WTC11 (cell line): ENCODE data around the gene DNAJC18. TPM values are rescaled to one million over a fixed set of nuclear protein-coding genes. Genes with fewer than 3 reads are reported as not detected.

Experiments used
- ATAC-seq: fragments of 200-7000 bp; cut with Tn5 transposase; 2 replicates; pipeline ENCODE4 v1.10.0; 2021; ENCODE audit warnings: mild to moderate bottlenecking, moderate library complexity
- CTCF ChIA-PET: fragments of 300-600 bp; sonication (Branson Sonifier 250); formaldehyde crosslinking; loops from one replicate; lab custom pipeline; 2021; ENCODE audit warnings: antibody characterized with exemption; lab: Charles Lee
- POLR2A ChIA-PET: fragments of 350-600 bp; sonication (Branson Sonifier 250); formaldehyde crosslinking; loops from one replicate; lab custom pipeline; 2021; ENCODE audit warnings: antibody characterized with exemption; lab: Charles Lee
- DNase-seq: peaks from one replicate; pipeline ENCODE4 v3.0.0; 2021; ENCODE audit warnings: low spot score
- H3K27ac Mint-ChIP-seq: 2 replicates; pipeline ENCODE4 v1.8.0; 2021; ENCODE audit warnings: mixed read lengths
- H3K27me3 Mint-ChIP-seq: 2 replicates; pipeline ENCODE4 v1.8.0; 2021; ENCODE audit warnings: low read depth, mild to moderate bottlenecking, moderate library complexity, mixed read lengths
- H3K36me3 Mint-ChIP-seq: 2 replicates; pipeline ENCODE4 v1.8.0; 2021; ENCODE audit warnings: mixed read lengths
- H3K4me1 Mint-ChIP-seq: 2 replicates; pipeline ENCODE4 v1.8.0; 2022; ENCODE audit warnings: mixed read lengths
- H3K4me3 Mint-ChIP-seq: 2 replicates; pipeline ENCODE4 v1.8.0; 2021; ENCODE audit warnings: mild to moderate bottlenecking, moderate library complexity, mixed read lengths
- H3K9me3 Mint-ChIP-seq: 2 replicates; pipeline ENCODE4 v1.8.0; 2021; ENCODE audit warnings: mixed read lengths
- AR ChIP-seq: fragments of 250-450 bp; sonication (Bioruptor Pico); IDR thresholded peaks from 2 replicates; pipeline ENCODE4 v1.9.0; 2021; ENCODE audit warnings: mild to moderate bottlenecking
- ATF1 ChIP-seq: sonication (generic); formaldehyde crosslinking; IDR thresholded peaks from 2 replicates; pipeline ENCODE4 v1.8.1; 2023; ENCODE audit warnings: mild to moderate bottlenecking, moderate library complexity, missing genetic modification reagents
- ATF3 ChIP-seq: sonication (generic); formaldehyde crosslinking; conservative IDR thresholded peaks from 2 replicates; pipeline ENCODE4 v1.8.1; 2022; ENCODE audit warnings: mild to moderate bottlenecking, missing genetic modification reagents
- CBFB ChIP-seq: sonication (generic); formaldehyde crosslinking; IDR thresholded peaks from 2 replicates; pipeline ENCODE4 v1.8.1; 2022; ENCODE audit warnings: mild to moderate bottlenecking, low read depth, missing genetic modification reagents
- CREM ChIP-seq: sonication (generic); formaldehyde crosslinking; IDR thresholded peaks from 2 replicates; pipeline ENCODE4 v1.8.1; 2022; ENCODE audit warnings: mild to moderate bottlenecking, missing genetic modification reagents, moderate library complexity
- ELF4 ChIP-seq: sonication (generic); formaldehyde crosslinking; IDR thresholded peaks from 2 replicates; pipeline ENCODE4 v1.8.1; 2022; ENCODE audit warnings: low read depth, mild to moderate bottlenecking, moderate library complexity, missing genetic modification reagents
- ESRRA ChIP-seq: sonication (generic); formaldehyde crosslinking; IDR thresholded peaks from 2 replicates; pipeline ENCODE4 v1.8.1; 2022; ENCODE audit warnings: mild to moderate bottlenecking, missing genetic modification reagents, borderline replicate concordance
- FOXP4 ChIP-seq: sonication (generic); formaldehyde crosslinking; IDR thresholded peaks from 2 replicates; pipeline ENCODE4 v1.8.0; 2022; ENCODE audit warnings: mild to moderate bottlenecking, missing genetic modification reagents
- GABPB1 ChIP-seq: sonication (generic); formaldehyde crosslinking; IDR thresholded peaks from 2 replicates; pipeline ENCODE4 v1.8.1; 2023; ENCODE audit warnings: mild to moderate bottlenecking, missing genetic modification reagents
- GTF2I ChIP-seq: fragments of 250-450 bp; sonication (Bioruptor Pico); conservative IDR thresholded peaks from 2 replicates; pipeline ENCODE4 v1.4.0; 2021; ENCODE audit warnings: mild to moderate bottlenecking
- HMGXB4 ChIP-seq: sonication (generic); formaldehyde crosslinking; IDR thresholded peaks from 2 replicates; pipeline ENCODE4 v1.8.1; 2023; ENCODE audit warnings: mild to moderate bottlenecking, moderate library complexity, missing genetic modification reagents
- JAZF1 ChIP-seq: fragments of 250-450 bp; sonication (Bioruptor Pico); IDR thresholded peaks from 2 replicates; pipeline ENCODE4 v1.9.0; 2021; ENCODE audit warnings: moderate library complexity, mild to moderate bottlenecking, inconsistent platforms
- NFE2L1 ChIP-seq: sonication (generic); formaldehyde crosslinking; IDR thresholded peaks from 2 replicates; pipeline ENCODE4 v1.8.1; 2023; ENCODE audit warnings: missing genetic modification reagents
- NR1H2 ChIP-seq: sonication (generic); formaldehyde crosslinking; IDR thresholded peaks from 2 replicates; pipeline ENCODE4 v1.9.0; 2021; ENCODE audit warnings: mild to moderate bottlenecking, moderate library complexity, missing genetic modification reagents
- PREB ChIP-seq: sonication (generic); formaldehyde crosslinking; IDR thresholded peaks from 2 replicates; pipeline ENCODE4 v1.8.1; 2022; ENCODE audit warnings: mild to moderate bottlenecking, missing genetic modification reagents, moderate library complexity, borderline replicate concordance
- PRRX2 ChIP-seq: fragments of 250-450 bp; sonication (Bioruptor Pico); IDR thresholded peaks from 2 replicates; pipeline ENCODE4 v1.8.0; 2021; ENCODE audit warnings: mild to moderate bottlenecking
- RORB ChIP-seq: fragments of 250-450 bp; sonication (Bioruptor Pico); IDR thresholded peaks from 2 replicates; pipeline ENCODE4 v1.9.0; 2021; ENCODE audit warnings: mild to moderate bottlenecking
- TEAD1 ChIP-seq: sonication (generic); formaldehyde crosslinking; IDR thresholded peaks from 2 replicates; pipeline ENCODE4 v1.8.0; 2022; ENCODE audit warnings: mild to moderate bottlenecking, missing genetic modification reagents
- USF1 ChIP-seq: sonication (generic); formaldehyde crosslinking; IDR thresholded peaks from 2 replicates; pipeline ENCODE4 v1.8.0; 2022; ENCODE audit warnings: mild to moderate bottlenecking, missing genetic modification reagents
- USF2 ChIP-seq: sonication (generic); formaldehyde crosslinking; IDR thresholded peaks from 2 replicates; pipeline ENCODE4 v1.8.1; 2023; ENCODE audit warnings: mild to moderate bottlenecking, missing genetic modification reagents, moderate library complexity
- ZNF219 ChIP-seq: sonication (generic); formaldehyde crosslinking; IDR thresholded peaks from 2 replicates; pipeline ENCODE4 v1.8.0; 2023; ENCODE audit warnings: missing genetic modification reagents, mild to moderate bottlenecking, borderline replicate concordance
- ZNF232 ChIP-seq: sonication (generic); formaldehyde crosslinking; IDR thresholded peaks from 2 replicates; pipeline ENCODE4 v1.8.0; 2022; ENCODE audit warnings: mild to moderate bottlenecking, missing genetic modification reagents
- ZNF281 ChIP-seq: sonication (generic); formaldehyde crosslinking; IDR thresholded peaks from 2 replicates; pipeline ENCODE4 v1.8.0; 2023; ENCODE audit warnings: mild to moderate bottlenecking, missing genetic modification reagents
- ZNF423 ChIP-seq: fragments of 250-450 bp; sonication (Bioruptor Pico); IDR thresholded peaks from 2 replicates; pipeline ENCODE4 v2.1.2; 2022; ENCODE audit warnings: mild to moderate bottlenecking, moderate library complexity
- total RNA-seq: library from RNA; stranded (reverse); gene quantifications from 3 replicates; pipeline ENCODE4 v1.2.3, GENCODE V29; 2021

DNAJC18 gene
- total RNA-seq, 1 experiment from 2014 or later: 23.7 TPM

GRCh38 chr5:139413963-139414362 is 25.4 kb downstream of the DNAJC18 start:
- ATAC-seq: no peak
- ChIA-PET POLR2A (no interaction called here), CTCF (interaction anchor here (0.9 kb wide), 1 partner anchor 11 kb away, joined by 3 read pairs; no protein-coding TSS in a partner anchor)
- H3K4me1 Mint-ChIP-seq: no peaks in the 10 kb centered on the region
- H3K9me3 Mint-ChIP-seq: no peaks in the 10 kb centered on the region
- H3K27me3 Mint-ChIP-seq: no peaks in the 10 kb centered on the region; the same call in 1 of the 2 replicates
- no peak for DNase-seq
- TF ChIP-seq JAZF1 (CRISPR knock-in tag) (no peak), ZNF423 (CRISPR knock-in tag) (no peak), NR1H2 (no peak), GTF2I (CRISPR knock-in tag) (no peak), GABPB1 (CRISPR knock-in tag) (no peak), NFE2L1 (no peak), ATF3 (CRISPR knock-in tag) (no peak), CBFB (no peak), PREB (CRISPR knock-in tag) (no peak)
- peaks cover 12% of the 10 kb centered on the region for H3K36me3 Mint-ChIP-seq
- no peak overlapping the region for H3K27ac Mint-ChIP-seq
- no peak overlapping the region for H3K4me3 Mint-ChIP-seq

- H3K4me1 Mint-ChIP-seq: no peaks in the 10 kb centered on the region
- H3K9me3 Mint-ChIP-seq: no peaks in the 10 kb centered on the region
- ChIA-PET CTCF (no interaction called here), POLR2A (no interaction called here)
- H3K27ac Mint-ChIP-seq: no peak overlapping the region
- TF ChIP-seq AR (no peak), PRRX2 (CRISPR knock-in tag) (no peak), GABPB1 (CRISPR knock-in tag) (no peak), USF2 (CRISPR knock-in tag) (no peak), ZNF232 (CRISPR knock-in tag) (no peak), ATF1 (CRISPR knock-in tag) (no peak), FOXP4 (no peak), TEAD1 (CRISPR knock-in tag) (no peak), ZNF281 (CRISPR knock-in tag) (no peak), HMGXB4 (CRISPR knock-in tag) (no peak), ZNF423 (CRISPR knock-in tag) (no peak), ESRRA (CRISPR knock-in tag) (no peak), CREM (CRISPR knock-in tag) (no peak), NFE2L1 (no peak), RORB (CRISPR knock-in tag) (no peak), ELF4 (CRISPR knock-in tag) (no peak), USF1 (CRISPR knock-in tag) (no peak), ZNF219 (CRISPR knock-in tag) (no peak)
- TF ChIP-seq, all 79 proteins: peak for 0
- H3K36me3 Mint-ChIP-seq: peaks cover 4% of the 10 kb centered on the region; the same call in 1 of the 2 replicates
- no peak for ATAC-seq
- no peaks in the 10 kb centered on the region for H3K27me3 Mint-ChIP-seq
- no peak overlapping the region for H3K4me3 Mint-ChIP-seq
- DNase-seq: no peak
Measured at GRCh38 chr5:139413153-139413552, 26.2 kb downstream of the DNAJC18 start.
